ENCODE results near the gene PUM2. TPM values are rescaled to one million over a fixed set of nuclear protein-coding genes. Genes with fewer than 3 reads are reported as not detected.

The PUM2 gene
- total and polyA plus RNA-seq, 2 of the 13 experiments (the other 11 are each of a cell fraction or from before 2014, with no cell fraction given): 69.6 to 69.8 TPM

DNA sequence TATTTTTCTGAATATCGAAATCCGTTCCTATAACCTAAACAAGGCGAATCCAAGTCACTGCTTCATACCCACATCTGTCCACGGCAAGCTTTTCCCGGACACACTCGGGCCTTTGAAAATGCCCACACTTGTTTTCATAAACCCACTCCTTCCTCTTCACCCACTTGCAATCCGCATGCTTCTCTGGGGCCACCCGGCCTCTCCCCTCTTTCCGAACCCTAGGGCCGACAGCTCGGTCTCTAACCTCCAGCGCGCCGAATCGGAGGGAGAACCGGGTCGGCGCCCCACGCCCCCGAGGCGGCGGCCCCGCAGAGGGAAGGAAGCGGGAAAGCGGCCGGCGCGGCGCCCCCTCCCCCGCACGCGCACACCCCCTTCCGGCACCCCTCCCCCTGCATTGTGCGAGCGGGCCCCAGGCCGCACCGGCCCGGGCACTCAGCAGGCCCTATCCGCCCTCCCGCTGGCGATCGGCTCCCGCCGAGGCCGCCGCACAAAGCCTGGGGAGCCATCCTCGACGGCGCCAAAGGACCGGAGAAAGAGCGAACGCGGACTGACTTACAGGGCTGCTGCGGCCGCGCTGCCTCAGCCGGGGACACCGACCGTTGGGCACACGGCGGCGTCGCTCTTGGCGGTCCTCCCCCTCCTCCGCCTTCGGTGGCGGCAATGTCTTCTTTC is 467 bp downstream of the PUM2 start (continued):
- TF ChIP-seq PCBP2 (optimal IDR thresholded peaks at IDR 0.05; ENCODE audit: low read depth, low read length, poor library complexity, severe bottlenecking) (no peak), SNAPC2 (CRISPR knock-in tag; IDR thresholded peaks at IDR 0.05) (0 out of 2 replicates have a peak, but pooled peaks have one; percentile 5), ZNF614 (CRISPR knock-in tag; IDR thresholded peaks at IDR 0.05; ENCODE audit: borderline replicate concordance) (no peak), AKAP8 (CRISPR knock-in tag; IDR thresholded peaks at IDR 0.05) (0 out of 2 replicates have a peak, but pooled peaks have one; percentile 20), ZNF329 (CRISPR knock-in tag; IDR thresholded peaks at IDR 0.05; ENCODE audit: low read depth) (no peak; the same call in 1 of the 2 replicates), IKZF1 (IDR thresholded peaks at IDR 0.05) (no peak), POLR2G (IDR thresholded peaks at IDR 0.05; ENCODE audit: low read depth, low read length) (no peak; the same call in 1 of the 2 replicates), ZBTB33 (CRISPR knock-in tag; IDR thresholded peaks at IDR 0.05) (no peak), BCL3 (CRISPR knock-in tag; IDR thresholded peaks at IDR 0.05) (no peak), CENPT (CRISPR knock-in tag; IDR thresholded peaks at IDR 0.05; ENCODE audit: low read depth) (no peak), NR1H2 (CRISPR knock-in tag; IDR thresholded peaks at IDR 0.05; ENCODE audit: borderline replicate concordance, low read depth) (no peak; the same call in 1 of the 2 replicates), CREM (IDR thresholded peaks at IDR 0.05) (no peak), CREM (CRISPR knock-in tag; IDR thresholded peaks at IDR 0.05) (no peak), ZSCAN21 (CRISPR knock-in tag; IDR thresholded peaks at IDR 0.05; ENCODE audit: borderline replicate concordance) (peak; percentile 71; the same call in 1 of the 2 replicates), KDM3A (CRISPR knock-in tag; IDR thresholded peaks at IDR 0.05; ENCODE audit: low read depth) (no peak), ZNF546 (CRISPR knock-in tag; conservative IDR thresholded peaks at IDR 0.05) (no peak), TERF1 (CRISPR knock-in tag; IDR thresholded peaks at IDR 0.05) (no peak)
- TF ChIP-seq, protein P1, sequence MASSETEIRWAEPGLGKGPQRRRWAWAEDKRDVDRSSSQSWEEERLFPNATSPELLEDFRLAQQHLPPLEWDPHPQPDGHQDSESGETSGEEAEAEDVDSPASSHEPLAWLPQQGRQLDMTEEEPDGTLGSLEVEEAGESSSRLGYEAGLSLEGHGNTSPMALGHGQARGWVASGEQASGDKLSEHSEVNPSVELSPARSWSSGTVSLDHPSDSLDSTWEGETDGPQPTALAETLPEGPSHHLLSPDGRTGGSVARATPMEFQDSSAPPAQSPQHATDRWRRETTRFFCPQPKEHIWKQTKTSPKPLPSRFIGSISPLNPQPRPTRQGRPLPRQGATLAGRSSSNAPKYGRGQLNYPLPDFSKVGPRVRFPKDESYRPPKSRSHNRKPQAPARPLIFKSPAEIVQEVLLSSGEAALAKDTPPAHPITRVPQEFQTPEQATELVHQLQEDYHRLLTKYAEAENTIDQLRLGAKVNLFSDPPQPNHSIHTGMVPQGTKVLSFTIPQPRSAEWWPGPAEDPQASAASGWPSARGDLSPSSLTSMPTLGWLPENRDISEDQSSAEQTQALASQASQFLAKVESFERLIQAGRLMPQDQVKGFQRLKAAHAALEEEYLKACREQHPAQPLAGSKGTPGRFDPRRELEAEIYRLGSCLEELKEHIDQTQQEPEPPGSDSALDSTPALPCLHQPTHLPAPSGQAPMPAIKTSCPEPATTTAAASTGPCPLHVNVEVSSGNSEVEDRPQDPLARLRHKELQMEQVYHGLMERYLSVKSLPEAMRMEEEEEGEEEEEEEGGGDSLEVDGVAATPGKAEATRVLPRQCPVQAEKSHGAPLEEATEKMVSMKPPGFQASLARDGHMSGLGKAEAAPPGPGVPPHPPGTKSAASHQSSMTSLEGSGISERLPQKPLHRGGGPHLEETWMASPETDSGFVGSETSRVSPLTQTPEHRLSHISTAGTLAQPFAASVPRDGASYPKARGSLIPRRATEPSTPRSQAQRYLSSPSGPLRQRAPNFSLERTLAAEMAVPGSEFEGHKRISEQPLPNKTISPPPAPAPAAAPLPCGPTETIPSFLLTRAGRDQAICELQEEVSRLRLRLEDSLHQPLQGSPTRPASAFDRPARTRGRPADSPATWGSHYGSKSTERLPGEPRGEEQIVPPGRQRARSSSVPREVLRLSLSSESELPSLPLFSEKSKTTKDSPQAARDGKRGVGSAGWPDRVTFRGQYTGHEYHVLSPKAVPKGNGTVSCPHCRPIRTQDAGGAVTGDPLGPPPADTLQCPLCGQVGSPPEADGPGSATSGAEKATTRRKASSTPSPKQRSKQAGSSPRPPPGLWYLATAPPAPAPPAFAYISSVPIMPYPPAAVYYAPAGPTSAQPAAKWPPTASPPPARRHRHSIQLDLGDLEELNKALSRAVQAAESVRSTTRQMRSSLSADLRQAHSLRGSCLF (CRISPR knock-in tag; IDR thresholded peaks at IDR 0.05; ENCODE audit: borderline replicate concordance): no peak
